Measurements from ENCODE around the gene RAPGEF1. TPM values are rescaled to one million over a fixed set of nuclear protein-coding genes. Genes with fewer than 3 reads are reported as not detected.
"Not testable (repeated sequence)": the region's sequence is repeated elsewhere in the genome, so short reads cannot be mapped to it uniquely, and the experiment has no call there.

The RAPGEF1 gene
- total and polyA plus RNA-seq, 3 donors from 2014 or later, result 36.1 to 56.9 (median 55.8) TPM

- TF ChIP-seq CTCF (IDR thresholded peaks at IDR 0.05) (no peak), POLR2A (IDR thresholded peaks at IDR 0.05) (no peak)
- WGBS, 2 donors, result 57 to 79% methylated on average over 6 of the region's 6 CpGs
Measured at GRCh38 chr9:131754846-131755245, 15.0 kb upstream of the RAPGEF1 start.

DNA sequence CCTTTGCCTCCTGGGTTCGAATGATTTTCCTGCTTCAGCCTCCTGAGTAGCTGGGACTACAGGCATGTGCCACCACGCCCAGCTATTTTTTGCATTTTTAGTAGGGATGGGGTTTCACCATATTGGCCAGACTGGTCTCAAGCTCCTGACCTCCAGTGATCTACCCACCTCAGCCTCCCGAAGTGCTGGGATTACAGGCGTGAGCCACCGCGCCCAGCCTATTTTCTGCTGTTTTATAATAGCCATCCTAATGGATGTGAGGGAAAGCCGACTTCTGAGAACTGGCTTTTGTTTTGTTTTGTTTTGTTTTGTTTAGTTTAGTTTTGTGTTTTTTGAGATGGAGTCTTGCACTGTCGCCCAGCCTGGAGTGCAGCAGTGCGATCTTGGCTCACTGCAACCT is 13.9 kb upstream of the RAPGEF1 start:
- H3K4me1 ChIP-seq; H3K36me3 ChIP-seq (ENCODE audit: low read depth, missing control alignments); H3K9me3 ChIP-seq; intact Hi-C loops (cut with DNase I; ENCODE audit: low total_unique reads); H3K27me3 ChIP-seq; DNase-seq; H3K4me3 ChIP-seq; H3K27ac ChIP-seq: not testable (repeated sequence)
- WGBS, 2 donors, result 89 to 91% methylated on average over 9 of the region's 9 CpGs

More at GRCh38 chr9:131754846-131755245, 15.0 kb upstream of the RAPGEF1 start:
- Histone ChIP-seq H3K27me3 (no peaks in the 10 kb centered on the region), H3K9me3 (no peaks in the 10 kb centered on the region), H3K36me3 (ENCODE audit: low read depth, missing control alignments) (no peaks in the 10 kb centered on the region), H3K4me1 (peaks cover 2% of the 10 kb centered on the region), H3K27ac (no peak overlapping the region), H3K4me3 (no peak overlapping the region)
- intact Hi-C loops (cut with DNase I; ENCODE audit: low total_unique reads), result no loop called here
- no peak for DNase-seq

DNA sequence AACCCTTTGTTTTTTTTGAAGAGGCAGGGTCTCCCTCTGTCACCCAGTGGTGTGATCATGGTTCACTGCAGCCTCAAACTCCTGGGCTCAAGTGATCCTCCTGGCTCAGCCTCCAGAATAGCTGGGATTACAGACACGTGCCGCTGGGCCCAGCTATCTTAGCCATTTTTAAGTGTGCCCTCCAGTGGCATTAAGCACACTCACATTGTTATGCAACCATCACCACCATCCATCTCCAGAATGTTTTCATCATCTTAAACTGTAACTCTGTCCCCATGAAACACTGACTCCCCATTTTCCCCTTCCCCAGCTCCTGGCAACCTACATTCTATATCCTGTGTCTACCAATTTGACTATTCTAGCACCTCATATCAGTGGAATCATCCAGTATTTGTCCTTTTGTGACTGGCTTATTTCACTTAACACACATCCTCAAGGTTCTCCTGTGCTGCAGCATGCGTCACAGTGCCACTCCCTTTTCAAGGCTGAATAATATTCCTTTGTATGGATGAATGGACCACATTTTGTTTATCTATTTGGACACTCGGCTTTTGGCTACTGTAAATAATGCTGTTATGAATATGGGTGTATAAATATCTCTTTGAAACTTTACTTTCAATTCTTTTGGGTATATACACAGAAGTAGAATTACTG is 12.5 kb upstream of the RAPGEF1 start:
- 87 to 92% methylated on average over 4 of the region's 4 CpGs for WGBS, 2 donors

DNA sequence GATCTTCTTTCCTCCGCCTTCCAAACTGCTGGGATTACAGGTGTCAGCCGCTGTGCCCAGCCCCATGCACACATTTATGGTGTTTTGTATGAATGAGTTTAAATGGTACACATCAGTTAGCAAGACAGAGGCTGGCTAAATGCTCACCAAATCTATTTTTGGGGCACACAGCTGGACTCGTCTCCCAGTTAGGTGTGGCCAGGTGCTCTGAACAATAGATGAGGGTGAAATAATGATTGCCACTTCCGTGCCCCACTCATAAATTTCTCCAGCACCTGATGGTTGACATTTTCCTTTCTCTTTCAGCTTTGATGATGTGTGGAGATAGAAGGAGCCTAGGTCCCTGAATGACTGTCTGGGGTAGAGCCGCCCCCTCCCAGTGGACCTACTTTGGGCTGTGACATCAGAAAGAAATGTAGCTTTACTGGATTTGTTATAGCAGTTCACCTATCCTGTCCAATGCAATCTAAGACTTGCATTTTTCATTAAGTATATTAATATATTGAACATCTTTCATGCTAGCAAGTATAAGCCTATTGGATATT is 8.6 kb upstream of the RAPGEF1 start:
- DNase-seq, result no peak

More for the DNA sequence above, 12.5 kb upstream of the RAPGEF1 start:
- no peaks in the 10 kb centered on the region for H3K27me3 ChIP-seq
- H3K4me3 ChIP-seq, result no peak overlapping the region
- intact Hi-C loops (cut with DNase I; ENCODE audit: low total_unique reads), result no loop called here
- no peaks in the 10 kb centered on the region for H3K36me3 ChIP-seq (ENCODE audit: low read depth, missing control alignments)
- DNase-seq, result no peak
- H3K4me1 ChIP-seq, result peaks cover 2% of the 10 kb centered on the region
- no peak for TF ChIP-seq CTCF (IDR thresholded peaks at IDR 0.05)
- no peak for TF ChIP-seq POLR2A (IDR thresholded peaks at IDR 0.05)
- H3K9me3 ChIP-seq, result no peaks in the 10 kb centered on the region
- H3K27ac ChIP-seq, result no peak overlapping the region

DNA sequence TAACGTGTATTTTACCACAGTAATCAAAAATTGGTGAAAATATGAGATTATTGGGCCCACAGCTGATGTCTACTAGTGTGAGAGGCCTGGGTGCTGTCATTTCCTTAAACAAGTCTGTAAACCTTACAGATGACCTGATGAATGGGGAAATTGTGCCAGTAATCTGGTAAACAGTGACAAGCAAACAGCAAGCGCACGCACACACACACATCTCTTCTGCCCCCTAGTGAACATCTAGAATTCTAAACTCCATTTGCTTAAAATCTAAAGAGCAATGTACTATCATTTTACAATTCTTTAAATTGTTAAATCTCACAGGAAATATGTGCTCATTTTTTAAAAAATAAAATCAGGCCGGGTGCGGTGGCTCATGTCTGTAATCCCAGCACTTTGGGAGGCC is 7.5 kb upstream of the RAPGEF1 start:
- 52 to 56% methylated on average over 5 of the region's 5 CpGs for WGBS, 2 donors
- no peak for DNase-seq
- Histone ChIP-seq H3K9me3 (no peaks in the 10 kb centered on the region), H3K4me3 (no peak overlapping the region), H3K27ac (no peak overlapping the region), H3K4me1 (no peaks in the 10 kb centered on the region), H3K36me3 (ENCODE audit: low read depth, missing control alignments) (no peaks in the 10 kb centered on the region), H3K27me3 (no peaks in the 10 kb centered on the region)
- intact Hi-C loops (cut with DNase I; ENCODE audit: low total_unique reads), result no loop called here
- TF ChIP-seq CTCF (IDR thresholded peaks at IDR 0.05) (peak in 2 of 3 experiments; percentile 38 to 52), POLR2A (IDR thresholded peaks at IDR 0.05) (no peak)

More for the DNA sequence above, 8.6 kb upstream of the RAPGEF1 start:
- TF ChIP-seq POLR2A (IDR thresholded peaks at IDR 0.05), result no peak
- TF ChIP-seq CTCF (IDR thresholded peaks at IDR 0.05), result no peak
- Histone ChIP-seq H3K4me3 (no peak overlapping the region), H3K27me3 (no peaks in the 10 kb centered on the region), H3K9me3 (no peaks in the 10 kb centered on the region), H3K27ac (no peak overlapping the region), H3K4me1 (no peaks in the 10 kb centered on the region), H3K36me3 (ENCODE audit: low read depth, missing control alignments) (no peaks in the 10 kb centered on the region)
- intact Hi-C loops (cut with DNase I; ENCODE audit: low total_unique reads), result no loop called here
- WGBS, 2 donors, result 88 to 93% methylated on average over 5 of the region's 5 CpGs

Data from testis (tissue), 3 donors.